LoVo (cell line): ENCODE measurements around the gene GABBR2.

Experiments used
- DNase-seq: peaks from one replicate; pipeline ENCODE4 v3.0.0-alpha.2; 2016; ENCODE audit warnings: low spot score

GABBR2 gene

DNA sequence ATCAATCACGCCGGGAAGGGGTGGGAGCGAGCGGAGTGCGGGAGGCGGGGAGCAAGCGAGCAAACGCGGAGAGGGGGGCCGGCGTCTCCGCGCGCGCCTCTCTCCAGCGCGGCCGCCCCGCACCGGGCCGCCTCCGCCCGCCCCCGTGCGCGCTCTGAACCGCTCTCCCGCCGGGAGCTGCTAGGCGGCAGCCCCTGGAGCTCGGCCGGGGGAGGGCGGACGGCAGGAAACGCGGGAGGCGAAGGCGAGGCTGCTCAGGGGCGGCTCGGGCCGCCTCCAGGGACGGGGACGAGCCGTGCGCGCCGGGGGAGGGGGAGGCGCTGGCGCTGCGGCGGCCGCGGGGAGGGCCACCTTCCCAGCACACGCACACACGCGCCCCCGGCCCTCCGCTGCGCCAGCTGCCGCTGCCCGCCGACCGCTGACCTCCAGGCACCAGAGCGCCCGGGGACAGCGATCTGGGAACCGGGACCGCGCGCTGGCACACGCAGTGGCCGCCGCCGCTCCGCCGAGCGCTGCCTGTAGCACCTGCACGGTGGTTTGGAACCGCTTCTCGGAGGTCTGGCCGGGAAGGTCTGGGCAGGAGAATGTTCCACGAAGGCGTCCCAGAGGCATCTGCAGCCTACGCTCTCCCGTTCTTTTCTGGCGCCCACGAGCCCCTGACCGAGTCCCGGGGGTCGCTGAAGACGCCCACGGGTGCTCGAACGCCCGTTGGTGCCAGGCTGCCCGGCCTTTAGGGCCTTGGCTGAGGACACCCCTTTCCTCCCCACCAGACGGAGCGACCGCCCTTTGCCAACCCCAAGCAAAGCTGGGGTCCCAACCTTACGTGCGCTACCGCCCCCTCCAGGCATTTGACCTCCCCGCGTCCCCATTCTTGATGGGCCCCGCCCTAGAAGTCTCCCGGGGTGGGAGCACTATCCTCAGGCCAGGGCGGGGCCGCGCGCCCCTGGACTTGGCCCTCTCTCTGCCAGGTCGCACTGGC lies at the start of gene GABBR2:
GABBR2 (minus strand) TSS at position 3 of the 979 bp plus-strand sequence. CDS start 198 bp downstream, outside the sequence.
- DNase-seq = no peak

GRCh38 chr9:98755006-98755618 lies 46.4 kb upstream of the GABBR2 start:
- no peak for DNase-seq

DNA sequence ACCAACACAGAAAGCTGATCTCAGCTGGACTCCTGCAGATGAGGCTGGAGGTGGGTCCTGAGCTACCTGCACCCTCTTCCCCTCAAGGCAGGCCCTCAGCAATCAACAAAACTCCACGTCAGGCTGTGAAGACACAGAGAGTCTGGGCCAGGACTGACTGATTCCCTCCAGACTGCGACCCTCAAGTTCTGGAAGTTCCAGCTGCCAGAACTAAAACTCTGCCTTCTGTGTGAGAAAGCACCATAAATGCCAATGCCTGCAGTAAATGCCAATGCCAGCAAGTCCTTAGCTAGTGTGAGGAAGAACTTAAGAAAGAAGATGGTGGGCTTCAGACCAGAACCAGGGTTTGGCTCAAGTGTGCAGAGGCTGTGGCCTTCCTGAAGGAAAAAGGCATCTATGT lies 42.5 kb upstream of the GABBR2 start:
- DNase-seq = no peak

DNA sequence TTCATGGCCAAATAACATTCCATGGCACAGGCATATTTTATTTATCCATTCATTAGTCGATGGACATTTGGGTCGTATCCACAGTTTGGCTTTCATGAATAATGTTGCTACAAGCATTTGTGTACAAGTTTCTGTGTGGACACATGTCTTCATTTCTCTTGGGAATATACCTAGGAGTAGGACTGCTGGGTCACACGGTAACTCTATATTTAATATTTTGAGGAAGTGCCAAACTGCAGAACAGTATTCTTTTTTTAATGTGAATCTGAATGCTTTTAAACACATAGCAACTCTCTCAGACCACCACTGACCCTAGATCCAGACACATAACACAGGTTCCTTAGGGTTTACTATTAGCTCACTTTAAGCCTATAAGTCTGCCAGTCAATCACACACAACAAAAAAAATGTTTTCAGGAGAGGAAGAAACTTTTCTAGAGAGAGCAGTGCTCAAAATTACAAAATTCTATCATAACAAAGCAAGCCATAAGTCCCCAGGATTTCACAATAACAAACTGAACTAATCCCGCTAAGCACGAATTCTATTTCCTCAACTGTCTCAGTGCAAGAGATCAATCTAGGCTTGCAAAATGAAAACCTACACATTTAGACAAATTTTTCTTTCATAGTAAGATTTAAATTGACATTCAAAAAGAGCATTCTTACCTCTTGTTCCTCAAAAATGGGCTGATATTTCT lies 41.8 kb upstream of the GABBR2 start:
- DNase-seq = no peak

DNA sequence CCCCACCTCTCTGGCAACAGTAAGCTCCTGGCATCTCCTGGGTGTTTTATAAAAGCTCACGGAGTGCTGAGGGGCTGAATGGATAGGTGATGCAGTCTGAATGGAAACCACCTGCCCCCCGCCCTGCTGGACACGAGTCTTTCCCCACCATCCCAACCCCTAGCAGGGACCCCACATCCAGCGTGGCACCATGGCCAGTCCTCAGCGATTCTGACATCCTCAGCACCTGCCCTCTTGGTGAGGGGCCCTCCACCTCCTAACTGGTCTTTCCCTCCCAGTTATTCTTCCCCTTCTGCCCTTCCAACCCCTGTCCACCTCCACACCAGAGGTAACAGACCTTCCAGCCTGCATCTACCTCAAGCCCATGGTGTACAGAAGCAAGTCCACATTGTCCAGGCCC lies 38.7 kb upstream of the GABBR2 start:
- DNase-seq = no peak

- DNase-seq = no peak
Observed at GRCh38 chr9:98745470-98745869, 36.7 kb upstream of the GABBR2 start.

DNA sequence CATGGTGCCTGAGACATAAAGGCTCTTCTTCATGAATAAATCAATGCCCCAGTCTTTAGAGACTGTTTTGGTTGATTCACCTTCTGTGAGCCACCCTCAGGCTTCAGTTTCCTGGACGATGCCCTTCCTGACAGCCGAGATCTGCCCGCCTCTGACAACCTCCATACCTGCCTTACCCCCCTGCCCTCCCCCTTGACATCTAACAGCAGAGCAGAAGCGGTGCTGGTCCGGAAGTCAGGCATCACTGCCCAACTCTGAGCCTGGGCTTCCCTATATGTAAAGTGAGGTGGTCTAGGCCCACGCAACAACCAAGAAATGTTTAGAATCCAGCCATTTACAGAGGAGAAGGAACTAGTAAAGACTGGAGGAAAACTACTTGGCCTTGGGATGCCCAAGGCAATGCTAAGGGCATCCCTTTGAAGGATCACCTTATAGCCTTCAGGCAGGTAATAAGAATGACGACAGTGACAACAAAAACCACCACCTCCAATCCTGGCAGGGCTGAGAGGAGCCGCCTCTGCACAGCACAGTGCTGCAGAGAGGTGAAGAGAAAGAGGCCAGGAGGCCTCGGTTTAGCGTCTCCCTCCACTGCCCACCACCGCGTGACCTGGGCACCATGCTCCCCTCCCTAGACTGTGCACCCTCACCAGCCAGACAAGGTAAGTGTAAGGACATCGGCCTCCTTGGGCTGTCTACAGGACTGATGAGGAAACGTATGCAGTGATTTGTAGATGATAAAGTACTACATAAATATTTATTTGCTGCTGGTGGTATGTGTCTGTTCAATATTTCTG lies 35.3 kb upstream of the GABBR2 start:
- DNase-seq = no peak

DNA sequence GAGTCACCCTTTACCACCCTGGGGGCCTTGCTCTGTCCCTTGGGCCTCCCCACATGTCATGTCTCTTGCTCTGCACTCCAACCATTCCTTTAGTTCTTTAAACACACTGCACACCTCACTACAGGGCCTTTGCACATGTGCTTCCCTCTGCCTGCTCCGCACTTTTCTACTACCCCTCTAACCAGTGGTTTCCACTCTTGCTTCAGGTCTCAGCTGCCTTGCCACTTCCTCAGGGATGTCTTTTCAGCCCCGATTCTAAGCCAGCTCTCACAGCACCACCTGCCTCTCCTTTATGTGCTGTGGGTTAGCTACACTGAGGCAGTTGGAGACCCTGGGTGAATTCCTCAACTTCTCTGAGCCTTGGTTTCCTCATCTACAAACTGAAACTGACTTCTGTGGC lies 34.6 kb upstream of the GABBR2 start:
- DNase-seq = no peak

- DNase-seq = no peak
Observed at GRCh38 chr9:98742325-98743280, 33.9 kb upstream of the GABBR2 start.

GRCh38 chr9:98740226-98740881 lies 31.6 kb upstream of the GABBR2 start:
- DNase-seq = no peak

DNA sequence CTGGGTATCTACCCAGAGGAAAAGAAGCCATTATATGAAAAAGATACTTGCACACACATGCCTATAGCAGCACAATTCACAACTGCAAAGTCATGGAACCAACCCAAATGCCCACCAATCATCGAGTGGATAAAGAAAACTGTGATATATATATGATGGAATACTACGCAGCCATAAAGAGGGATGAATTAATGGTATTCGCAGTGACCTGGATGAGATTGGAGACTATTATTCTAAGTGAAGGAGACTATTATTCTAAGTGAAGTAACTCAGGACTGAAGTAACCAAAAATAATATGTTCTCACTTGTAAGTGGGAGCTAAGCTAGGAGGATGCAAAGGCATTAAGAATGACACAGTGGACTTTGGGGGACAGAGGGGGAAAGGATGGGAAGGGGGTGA lies 30.0 kb upstream of the GABBR2 start:
- DNase-seq = no peak

DNA sequence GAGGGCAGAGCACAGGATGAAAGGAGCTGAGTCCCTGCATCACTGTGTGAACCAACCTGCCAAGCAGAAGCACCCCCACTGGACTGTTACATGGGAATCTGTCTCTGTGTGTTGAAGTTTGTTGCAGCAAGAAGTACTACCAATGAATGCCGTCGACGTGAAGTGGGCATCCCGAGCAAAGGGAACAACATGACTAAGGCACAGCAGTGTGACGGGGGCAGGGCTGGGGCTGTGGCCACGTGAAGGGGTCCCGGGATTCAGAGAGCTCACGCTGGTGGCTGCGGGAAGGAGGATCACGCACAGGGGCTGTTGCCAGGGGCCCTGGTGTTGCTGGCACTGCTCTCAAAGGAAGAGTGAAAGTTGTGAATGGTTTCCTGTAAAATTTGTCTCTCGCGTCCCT lies 27.5 kb upstream of the GABBR2 start:
- DNase-seq = no peak

- DNase-seq = no peak
Observed at GRCh38 chr9:98732801-98733200, 24.1 kb upstream of the GABBR2 start.

DNA sequence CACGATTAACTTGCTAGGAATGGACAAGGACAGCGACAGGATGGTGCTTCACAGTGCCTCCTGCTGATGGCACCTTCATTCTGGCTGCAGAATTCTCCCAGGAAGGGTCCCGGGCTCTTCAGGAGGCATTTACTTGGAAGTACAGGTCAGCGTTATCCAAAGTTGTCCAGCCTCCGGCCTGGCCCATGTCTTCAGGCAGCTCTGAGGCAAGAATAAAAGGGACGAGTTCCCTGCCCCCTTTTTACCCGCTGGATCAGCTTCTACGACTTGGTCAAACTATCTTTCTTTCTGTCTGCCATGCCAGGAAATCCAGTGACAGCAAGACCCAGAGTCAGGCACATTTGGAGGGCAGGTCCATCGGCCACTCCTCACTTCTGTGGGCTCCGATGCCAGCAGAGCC lies 23.4 kb upstream of the GABBR2 start:
- DNase-seq = no peak

GRCh38 chr9:98730871-98731270 lies 22.1 kb upstream of the GABBR2 start:
- DNase-seq = no peak

DNA sequence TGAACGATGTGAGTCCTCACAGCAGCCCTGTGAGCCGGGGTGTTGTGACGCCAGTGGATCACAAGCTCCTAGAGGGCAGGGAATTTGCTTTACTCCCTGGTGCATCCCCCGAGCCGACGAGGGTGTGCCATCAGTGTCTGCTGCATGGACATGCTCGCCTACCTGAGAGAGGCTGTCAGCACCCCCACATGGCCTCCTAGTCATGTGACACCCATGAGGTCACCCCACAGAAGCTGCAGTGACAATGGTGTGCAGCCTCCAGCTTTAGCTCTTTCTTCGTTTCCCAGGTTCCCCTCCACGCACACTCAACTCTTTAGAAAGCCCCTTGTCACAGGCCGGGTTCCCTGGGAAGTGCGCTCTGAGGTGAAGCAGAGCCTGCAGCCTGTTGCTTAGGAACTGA lies 19.8 kb upstream of the GABBR2 start:
- no peak for DNase-seq

- no peak for DNase-seq
Observed at GRCh38 chr9:98727428-98727827, 18.7 kb upstream of the GABBR2 start.

GRCh38 chr9:98726735-98727134 lies 18.0 kb upstream of the GABBR2 start:
- no peak for DNase-seq

GRCh38 chr9:98724810-98725530 lies 16.2 kb upstream of the GABBR2 start:
- no peak for DNase-seq

DNA sequence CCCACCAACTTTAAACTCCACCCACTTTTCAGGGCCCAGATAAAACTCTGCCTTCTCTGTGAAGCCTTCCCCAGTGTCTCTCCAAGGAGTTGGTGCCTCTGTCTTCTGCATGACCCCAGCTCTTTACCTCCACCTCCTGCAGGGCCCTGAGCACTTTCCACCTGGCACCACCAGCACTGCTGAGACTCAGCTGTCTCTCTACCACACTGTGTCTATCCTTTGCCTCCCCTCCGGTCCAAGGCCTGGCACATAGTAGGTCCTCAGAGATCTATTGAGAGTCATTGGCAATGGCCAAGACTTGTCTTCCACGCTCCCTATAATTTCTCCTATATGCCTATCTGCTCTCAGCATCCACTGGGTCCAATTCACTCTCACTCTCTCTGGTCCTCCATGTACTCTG lies 12.9 kb upstream of the GABBR2 start:
- no peak for DNase-seq
